ENCODE measurements around the gene SPATA31A5.
"Not testable (repeated sequence)": the region's sequence is repeated elsewhere in the genome, so short reads cannot be mapped to it uniquely, and the experiment has no call there.

The SPATA31A5 gene

DNA sequence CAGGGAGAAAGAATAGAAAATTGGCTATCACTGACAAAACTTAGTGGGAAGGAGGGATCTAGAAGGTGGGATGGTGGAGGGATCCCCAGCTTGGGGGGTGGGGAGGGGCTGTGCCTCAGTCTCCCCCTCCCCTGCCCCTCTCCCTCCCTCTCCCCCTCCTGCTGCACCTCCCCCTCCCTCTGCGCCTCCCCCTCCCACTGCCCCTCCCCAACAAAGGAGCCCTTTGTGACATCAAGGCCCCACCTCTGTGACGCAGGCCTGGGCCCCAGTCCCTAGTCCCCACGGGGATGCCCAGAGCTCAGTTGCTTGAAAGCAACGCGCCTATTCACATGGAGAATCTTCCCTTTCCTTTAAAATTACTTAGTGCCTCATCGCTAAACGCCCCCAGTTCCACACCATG, at the start of gene SPATA31A5:
Gene SPATA31A5 (plus strand): TSS at position 301 of the 400 bp plus-strand sequence. CDS start 29 bp downstream, at position 330.
- not testable (repeated sequence) for DNase-seq

DNA sequence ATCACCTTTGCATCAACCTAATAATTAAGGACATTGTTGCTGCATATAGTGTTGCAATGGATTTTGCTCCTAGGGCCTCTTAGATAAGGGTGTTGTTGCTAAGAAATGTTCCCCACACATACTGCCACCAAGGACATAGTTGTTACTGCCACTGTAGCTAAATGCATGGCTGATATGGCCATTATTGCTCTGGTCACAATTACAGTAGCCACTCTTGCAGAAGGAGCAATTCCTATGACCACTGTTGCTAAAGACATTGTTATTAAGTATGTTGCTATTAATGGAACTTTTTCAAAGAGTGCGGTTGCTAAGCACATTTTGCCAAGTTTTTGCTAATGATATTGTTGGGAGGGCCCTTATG, 48.8 kb downstream of the SPATA31A5 start:
- not testable (repeated sequence) for DNase-seq

DNA sequence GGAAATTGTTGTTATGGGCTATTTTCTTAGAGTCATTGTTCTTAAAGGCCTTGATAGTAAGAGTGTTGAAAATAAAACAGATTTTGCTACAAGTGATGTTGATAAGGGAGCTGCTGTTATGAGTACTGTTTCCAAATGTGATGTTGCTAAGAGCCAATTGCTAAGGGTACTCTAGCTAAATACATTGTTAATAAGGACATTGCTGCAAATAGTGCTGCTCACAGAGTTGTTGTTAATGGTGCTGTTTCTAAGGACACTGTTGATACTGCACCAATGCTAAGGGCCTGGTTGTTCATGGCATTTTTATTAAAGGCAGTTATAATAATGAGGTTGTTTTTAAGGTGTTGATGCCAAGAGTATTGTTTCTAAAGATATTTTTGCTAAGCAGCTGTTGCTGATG, 52.2 kb downstream of the SPATA31A5 start:
- not testable (repeated sequence) for DNase-seq

Data from NK-92 treated with Interleukin-12 subunit alpha and Interleukin-12 subunit beta, amount 100 ng/mL, for 24 hours (cell line).